Measurements from ENCODE around the gene FAM118B.

Gene FAM118B

GRCh38 chr11:126257764-126258163 is 46.2 kb downstream of the FAM118B start:
- no peak overlapping the region for H3K4me3 ChIP-seq (ENCODE audit: low read length)
- DNase-seq (ENCODE audit: low read depth) = peak; percentile 64
- no peak for TF ChIP-seq CTCF (conservative IDR thresholded peaks at IDR 0.05; ENCODE audit: low read length)

DNA sequence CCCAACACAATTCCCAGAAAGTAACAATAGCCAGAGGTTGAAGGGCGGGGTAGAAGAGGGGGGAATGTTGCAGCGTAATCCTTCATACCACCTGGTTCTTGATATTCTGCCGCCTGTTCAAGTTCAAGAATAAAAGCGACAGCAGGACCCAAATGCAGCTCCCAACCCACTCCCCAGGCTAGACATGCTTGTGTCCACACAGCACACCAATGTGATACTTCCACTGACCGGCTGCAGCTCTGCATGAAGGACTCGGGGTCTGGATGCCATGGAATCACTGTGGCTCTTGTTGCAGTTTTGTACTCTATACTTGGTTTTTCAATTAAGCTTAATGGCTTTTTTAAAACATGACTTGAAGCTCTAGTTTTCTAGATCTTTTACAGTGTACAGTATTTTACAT is 50.6 kb downstream of the FAM118B start:
- no peak for DNase-seq (ENCODE audit: low read depth)
- no peak overlapping the region for H3K4me3 ChIP-seq (ENCODE audit: low read length)
- no peak for TF ChIP-seq CTCF (conservative IDR thresholded peaks at IDR 0.05; ENCODE audit: low read length)

DNA sequence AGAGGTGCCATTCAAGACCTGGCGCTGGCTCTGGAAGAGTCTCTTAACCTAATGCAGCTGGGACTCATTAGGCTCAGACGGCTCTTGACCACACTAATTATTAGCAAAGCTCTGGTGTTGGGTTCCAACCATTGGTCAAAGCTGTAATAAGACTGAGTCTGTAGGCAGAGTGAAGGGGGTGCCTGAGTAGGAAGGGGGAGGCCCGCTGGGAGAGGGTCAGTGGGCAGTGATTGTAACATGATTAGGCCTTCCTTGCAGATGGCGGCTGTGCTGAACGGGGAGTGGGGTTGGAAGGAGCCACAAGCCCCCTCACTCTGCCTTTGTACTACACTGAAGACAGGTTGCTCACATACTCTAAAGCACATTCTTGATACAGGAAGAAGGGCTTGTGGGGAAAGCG is 51.9 kb downstream of the FAM118B start:
- no peak for DNase-seq (ENCODE audit: low read depth)
- TF ChIP-seq CTCF (conservative IDR thresholded peaks at IDR 0.05; ENCODE audit: low read length) = no peak
- H3K4me3 ChIP-seq (ENCODE audit: low read length) = no peak overlapping the region

- no peak for TF ChIP-seq CTCF (conservative IDR thresholded peaks at IDR 0.05; ENCODE audit: low read length)
- H3K4me3 ChIP-seq (ENCODE audit: low read length) = no peak overlapping the region
- DNase-seq (ENCODE audit: low read depth) = no peak
These were observed 54.2 kb downstream of the FAM118B start for GRCh38 chr11:126265811-126266210.

DNA sequence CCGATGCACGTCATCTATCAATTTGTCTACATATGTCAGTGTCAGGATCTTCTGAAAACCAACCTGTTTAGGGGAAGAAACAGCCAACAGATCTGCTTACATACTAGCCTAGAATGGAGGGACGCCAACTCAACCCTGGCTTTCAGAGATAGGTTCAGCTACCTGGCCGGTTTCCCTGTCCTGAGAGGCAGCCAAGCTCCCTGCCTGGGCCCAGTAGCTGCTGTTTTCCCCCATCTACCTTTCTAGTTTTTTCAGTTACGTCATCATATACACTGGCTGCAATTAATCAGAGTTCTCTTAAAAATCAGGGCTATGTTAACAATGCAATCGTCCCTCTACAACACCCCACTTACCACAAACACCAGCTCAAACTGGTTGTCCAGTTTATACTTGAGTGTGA is 56.1 kb downstream of the FAM118B start:
- TF ChIP-seq CTCF (conservative IDR thresholded peaks at IDR 0.05; ENCODE audit: low read length) = no peak
- peak overlapping the region; percentile 80 for H3K4me3 ChIP-seq (ENCODE audit: low read length)
- no peak for DNase-seq (ENCODE audit: low read depth)

DNA sequence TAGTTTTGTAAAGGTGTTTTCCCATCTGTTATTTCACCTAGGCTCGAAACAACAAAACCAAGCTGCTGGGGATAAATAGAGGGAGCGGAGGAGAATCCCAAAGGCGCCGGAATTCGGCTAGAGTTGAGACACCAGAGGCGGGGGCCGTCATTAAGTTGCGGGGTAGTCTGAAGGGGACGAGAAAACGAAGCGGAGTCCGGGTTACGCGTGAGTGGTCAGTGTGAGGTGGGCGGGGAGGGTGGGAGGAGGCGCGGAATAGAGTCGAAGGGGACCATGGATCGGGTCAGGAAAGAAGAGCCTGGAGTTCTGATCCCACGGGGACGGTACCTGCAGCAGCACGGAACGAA is 56.8 kb downstream of the FAM118B start:
- TF ChIP-seq CTCF (conservative IDR thresholded peaks at IDR 0.05; ENCODE audit: low read length) = no peak
- peak overlapping the region; percentile 80 for H3K4me3 ChIP-seq (ENCODE audit: low read length)
- DNase-seq (ENCODE audit: low read depth) = no peak

DNA sequence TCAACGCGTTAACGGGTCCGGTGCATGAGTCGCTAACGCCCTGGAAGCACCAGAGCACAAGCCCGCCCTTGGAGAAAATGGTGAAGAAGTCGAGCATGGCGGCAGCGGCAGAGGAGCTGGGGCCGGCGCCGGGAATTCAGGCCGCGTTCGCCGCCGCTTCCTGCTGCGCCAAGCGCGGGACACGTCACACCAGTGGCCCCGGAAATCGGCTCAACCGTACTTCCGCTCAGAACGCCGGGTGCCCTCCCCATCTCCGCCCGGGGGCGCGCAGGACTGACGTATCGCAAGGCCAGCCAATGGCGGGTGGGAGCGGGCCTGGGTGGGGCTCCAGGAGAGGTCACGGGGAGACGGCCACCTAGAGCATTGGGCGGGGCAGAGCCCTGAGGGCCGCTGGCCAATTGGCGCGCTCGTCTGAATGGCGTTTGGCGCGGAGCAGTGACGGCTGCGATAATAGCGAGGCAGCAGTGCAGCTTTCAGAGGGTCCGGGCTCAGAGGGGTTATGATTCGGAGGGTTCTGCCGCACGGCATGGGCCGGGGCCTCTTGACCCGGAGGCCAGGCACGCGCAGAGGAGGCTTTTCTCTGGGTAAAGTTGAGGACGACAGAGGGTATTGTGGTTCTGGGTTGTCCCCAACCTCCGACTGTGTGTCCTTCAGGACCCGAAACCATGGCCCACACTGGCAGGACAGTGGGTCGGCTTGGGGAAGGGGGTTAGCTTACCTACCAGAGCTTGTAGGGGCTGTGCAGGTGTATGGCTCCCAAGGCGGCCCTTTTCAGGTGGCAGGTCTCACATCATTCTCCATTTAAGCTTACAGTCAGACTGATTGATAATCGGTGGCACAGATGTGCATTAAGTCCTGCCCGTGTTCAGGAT is 57.4 kb downstream of the FAM118B start, which contains the start of the genes FOXRED1 and SRPRA:
FOXRED1 (plus strand) TSS at position 447 of the 872 bp plus-strand sequence; CDS start at position 500, 53 bp downstream.
SRPRA (minus strand) TSS at position 188 of the 872 bp plus-strand sequence; CDS start at position 97, 91 bp downstream.
- DNase-seq (ENCODE audit: low read depth) = peak; percentile 99
- TF ChIP-seq CTCF (conservative IDR thresholded peaks at IDR 0.05; ENCODE audit: low read length) = no peak
- H3K4me3 ChIP-seq (ENCODE audit: low read length) = peak within 1 kb of the TSS; percentile 98

All from AG10803 (cell line).